GM12874 (cell line): Measurements from ENCODE around the gene ACTR6.

Experiments used
- CTCF ChIP-seq: IDR thresholded peaks from 2 replicates; pipeline ENCODE4 v1.5.1; 2011; ENCODE audit warnings: low read depth, mild to moderate bottlenecking, control low read depth, low read length, moderate library complexity; ENCODE audit not compliant: insufficient read depth

Gene ACTR6

GRCh38 chr12:100200463-100201181 is at the start of gene ACTR6:
Gene ACTR6 (plus strand): TSS chr12:100200815. CDS start chr12:100200852, 37 bp downstream.
- no peak for TF ChIP-seq CTCF

- no peak for TF ChIP-seq CTCF
These were observed 48.8 kb upstream of the ACTR6 start for GRCh38 chr12:100151769-100152168.

GRCh38 chr12:100153131-100153530 is 47.5 kb upstream of the ACTR6 start:
- TF ChIP-seq CTCF = no peak

GRCh38 chr12:100154474-100155247 is 46.0 kb upstream of the ACTR6 start:
- TF ChIP-seq CTCF = peak; percentile 94

GRCh38 chr12:100156731-100157426 is 43.7 kb upstream of the ACTR6 start:
- TF ChIP-seq CTCF = no peak

GRCh38 chr12:100157427-100157821 is 43.2 kb upstream of the ACTR6 start:
- TF ChIP-seq CTCF = no peak

GRCh38 chr12:100158535-100158934 is 42.1 kb upstream of the ACTR6 start:
- no peak for TF ChIP-seq CTCF
